Stimulated activated CD4-positive, alpha-beta T cell treated with anti-CD3 and anti-CD28 coated beads, Interleukin-15, amount 100 ng/mL, for 1 hour (primary cell): ENCODE data around the gene ZNF598.
A peak's percentile ranks its signal among the peaks of the same experiment; 100 is the strongest.

Experiments used
- DNase-seq, 2 donors: peaks; one replicate each; pipeline ENCODE4 v3.0.0-alpha.2; 2020; ENCODE audit warnings: low read depth in 1 of 2, low spot score in 1 of 2

Gene ZNF598

GRCh38 chr16:2009791-2010510, at the start of gene ZNF598:
Gene ZNF598 (minus strand): TSS chr16:2009821.
- DNase-seq, result peak; percentile 62 to 71

DNA sequence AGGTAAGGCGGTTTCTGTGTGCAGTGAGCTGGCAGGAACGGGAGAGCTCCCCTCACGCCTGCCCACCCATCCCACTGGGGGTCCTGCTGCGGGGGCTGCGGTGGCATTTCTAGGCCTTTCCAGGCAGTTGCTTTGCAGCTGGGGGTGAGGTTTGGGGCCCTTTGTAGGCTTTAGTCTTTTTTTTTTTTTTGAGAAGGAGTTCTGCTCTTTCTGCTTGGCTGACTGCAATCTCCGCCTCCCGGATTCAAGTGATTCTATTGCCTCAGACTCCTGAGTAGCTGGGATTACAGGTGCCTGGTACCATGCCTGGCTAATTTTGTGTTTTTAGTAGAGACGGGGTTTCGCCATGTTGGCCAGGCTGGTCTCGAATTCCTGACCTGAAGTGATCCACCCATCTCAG, 49.3 kb upstream of the ZNF598 start:
- no peak for DNase-seq

DNA sequence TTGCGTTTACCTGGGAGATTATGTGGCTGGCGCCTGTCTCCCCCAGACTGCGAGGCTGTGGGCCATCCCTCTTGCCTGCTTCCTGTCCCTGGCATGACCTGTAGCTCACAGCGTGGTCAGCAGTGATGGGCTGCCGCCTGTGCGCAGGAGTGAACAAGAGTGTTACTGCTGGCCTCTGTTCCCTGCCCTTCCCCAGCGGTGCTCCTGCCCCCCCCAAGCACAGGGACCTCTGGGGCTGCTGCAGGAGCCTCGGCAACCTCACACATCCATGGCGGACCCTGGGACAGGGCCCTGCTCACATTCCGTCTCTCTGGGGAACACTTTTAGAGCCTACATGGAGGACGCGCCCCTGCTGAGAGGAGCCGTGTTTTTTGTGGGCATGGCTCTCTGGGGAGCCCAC, 48.8 kb upstream of the ZNF598 start:
- DNase-seq, result no peak

GRCh38 chr16:2057438-2057837, 47.8 kb upstream of the ZNF598 start:
- DNase-seq, result no peak

GRCh38 chr16:2056681-2057407, 47.2 kb upstream of the ZNF598 start:
- DNase-seq, result no peak

GRCh38 chr16:2056077-2056476, 46.5 kb upstream of the ZNF598 start:
- no peak for DNase-seq

- no peak for DNase-seq
These were observed 45.1 kb upstream of the ZNF598 start for GRCh38 chr16:2054543-2055245.

DNA sequence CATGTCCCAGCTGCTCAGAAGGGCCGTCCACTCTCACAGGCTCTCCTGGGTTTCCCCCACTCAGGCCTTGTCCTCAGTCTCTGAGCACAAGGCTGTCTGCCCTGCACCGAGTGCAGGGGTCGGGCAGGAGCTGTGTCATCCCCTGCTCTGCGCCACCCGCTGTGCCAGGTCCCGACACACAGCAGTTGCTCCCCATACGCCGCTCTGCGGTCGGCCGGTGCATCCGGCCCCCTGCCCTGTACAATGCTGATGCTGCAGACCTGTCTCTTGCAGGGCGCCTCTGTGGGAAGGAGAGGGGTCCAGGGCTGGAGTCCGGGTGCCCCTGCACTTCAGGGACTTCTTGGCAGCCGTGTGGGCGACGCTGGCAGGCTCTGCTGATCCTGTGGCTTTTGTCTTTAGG, 44.3 kb upstream of the ZNF598 start:
- DNase-seq, result no peak

- DNase-seq, result no peak
These were observed 43.6 kb upstream of the ZNF598 start for GRCh38 chr16:2053211-2053610.

DNA sequence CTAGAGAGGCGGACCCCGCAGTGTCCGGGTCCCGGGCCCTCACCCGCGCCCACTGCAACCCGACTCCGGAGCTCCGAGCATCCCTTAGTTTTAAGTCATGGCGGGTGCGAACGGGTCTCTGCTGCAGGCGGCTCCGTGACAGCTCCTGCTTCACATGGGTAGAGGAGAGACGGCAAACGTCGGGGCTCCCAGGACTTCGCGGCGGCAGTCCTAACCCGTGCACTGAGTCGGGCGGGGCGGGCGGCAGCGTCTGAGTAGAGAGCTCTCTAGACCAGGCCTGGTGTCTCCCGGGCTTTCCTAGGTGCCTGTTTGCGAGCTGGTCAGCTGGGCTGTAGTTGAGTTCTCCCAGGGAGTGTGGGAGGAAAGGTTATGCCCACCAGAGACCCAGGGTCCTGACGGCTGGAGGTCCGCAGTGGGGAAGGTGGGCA, 38.5 kb upstream of the ZNF598 start:
- no peak for DNase-seq

GRCh38 chr16:2047330-2048115, 37.9 kb upstream of the ZNF598 start, which contains the start of the genes NTHL1 and TSC2:
Gene NTHL1 (minus strand): TSS chr16:2047834. CDS start chr16:2047823, 11 bp downstream.
Gene TSC2 (plus strand): TSS chr16:2047985. CDS start chr16:2048616, 631 bp downstream.
- DNase-seq, result peak; percentile 83 to 89

DNA sequence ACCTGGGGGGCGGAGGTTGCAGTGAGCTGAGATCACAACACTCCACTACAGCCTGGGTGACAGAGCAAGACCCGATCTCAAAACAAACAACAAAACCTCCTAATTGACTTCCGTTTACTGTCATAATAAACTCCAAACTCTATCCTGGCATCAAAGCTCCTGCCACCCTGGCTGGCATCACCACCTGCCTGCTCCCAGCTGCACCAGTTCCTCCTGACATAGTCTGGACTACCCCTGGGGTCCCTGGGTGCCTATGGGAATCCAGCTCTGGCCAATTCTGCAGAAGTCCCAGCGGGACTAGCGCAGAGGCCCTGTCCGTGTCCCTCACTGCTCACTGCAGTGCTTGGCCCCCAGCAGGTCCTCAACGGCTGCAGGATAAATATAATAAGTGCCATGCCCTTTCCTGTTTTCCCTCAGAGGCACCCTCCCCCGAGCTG, 37.3 kb upstream of the ZNF598 start:
- DNase-seq, result no peak

GRCh38 chr16:2045965-2046892, 36.6 kb upstream of the ZNF598 start:
- DNase-seq, result no peak

- no peak for DNase-seq
These were observed 34.9 kb upstream of the ZNF598 start for GRCh38 chr16:2044541-2044940.

DNA sequence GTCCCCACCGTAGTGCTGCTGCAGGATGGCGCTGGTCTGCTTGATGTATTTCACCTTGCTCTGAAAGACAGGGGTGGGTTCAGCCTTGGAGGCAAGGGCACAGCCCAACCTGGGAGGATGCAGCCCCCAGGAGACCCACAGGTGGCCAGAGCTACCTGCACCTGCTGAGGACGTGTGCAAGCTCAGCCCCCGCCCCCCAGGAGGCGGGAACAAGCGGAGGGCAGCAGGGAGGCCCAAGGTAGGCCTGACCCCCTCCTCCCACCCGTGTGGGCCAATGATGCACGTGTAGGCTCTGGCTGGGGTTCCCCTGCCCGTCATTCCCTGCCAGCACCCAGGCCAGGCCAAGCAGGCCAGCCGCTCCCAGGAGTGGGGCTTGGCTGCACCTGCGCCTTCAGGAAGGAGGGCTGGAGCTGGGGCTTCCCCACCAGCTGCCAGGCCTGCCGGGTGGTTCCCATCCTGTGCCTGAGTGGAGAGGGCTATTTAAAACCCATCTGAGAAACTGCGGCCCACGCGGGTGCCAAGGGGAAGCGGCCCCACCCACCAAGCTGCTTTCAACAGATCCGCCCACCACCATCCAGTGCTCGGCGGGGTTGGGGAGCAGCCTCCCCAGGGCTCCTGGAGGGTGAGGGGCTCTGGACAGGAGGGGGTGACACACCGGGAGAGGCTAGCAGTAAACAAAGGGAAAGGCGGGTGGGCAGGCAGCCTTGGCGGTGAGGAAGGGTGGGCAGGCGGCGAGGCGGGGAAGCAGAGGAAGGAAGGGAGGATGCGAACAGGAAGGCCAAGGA, 34.2 kb upstream of the ZNF598 start:
- DNase-seq, result no peak

DNA sequence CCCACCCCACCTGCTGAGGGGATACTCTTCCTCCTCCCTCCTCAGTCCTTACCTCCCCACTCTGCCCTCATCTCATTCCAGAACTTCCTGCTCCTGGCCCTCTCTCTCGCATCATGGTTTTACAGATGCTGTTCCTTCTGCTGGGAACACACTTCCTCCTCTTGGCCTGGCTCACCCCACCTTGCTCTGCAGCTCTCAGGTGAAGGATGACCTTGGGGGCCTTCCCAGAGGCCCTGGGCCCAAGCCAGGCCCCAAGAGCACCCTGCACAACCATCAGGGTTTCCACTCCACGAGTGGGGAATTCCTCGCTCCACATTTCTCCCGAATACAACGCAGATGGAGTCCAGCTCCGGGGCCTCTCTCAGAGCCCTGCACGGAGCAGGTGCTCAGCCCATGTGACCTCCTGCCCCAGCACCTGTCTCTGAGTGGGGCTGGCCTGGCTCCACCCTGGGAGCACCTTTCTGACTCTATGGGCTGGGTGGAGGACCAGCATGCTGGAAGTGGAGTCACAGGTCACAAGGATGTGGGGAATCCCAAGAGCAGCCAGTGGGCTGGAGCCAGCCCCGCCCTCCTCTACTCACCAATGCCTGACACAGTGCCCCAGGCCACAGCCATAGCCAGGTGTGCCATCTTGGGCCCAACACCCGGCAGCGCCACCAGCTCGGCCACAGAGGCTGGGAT, 33.5 kb upstream of the ZNF598 start:
- no peak for DNase-seq

GRCh38 chr16:2042171-2042985, 32.8 kb upstream of the ZNF598 start:
- DNase-seq, result no peak
